Stomach (tissue), 9 donors: Measurements from ENCODE around the gene GADL1. TPM values are rescaled to one million over a fixed set of nuclear protein-coding genes. Genes with fewer than 3 reads are reported as not detected.

Experiments
- DNase-seq, 2 donors: peaks; one replicate each; pipeline versions ENCODE4 v3.0.0 to v3.0.0-alpha.2; 2013 to 2019
- H3K27ac ChIP-seq, 5 donors: fragments of 200-600 bp in 4 of 5; sonication (generic) in 4 of 5; one replicate each; pipeline ENCODE4 v1.5.1; 2013 to 2019; ENCODE audit warnings: mild to moderate bottlenecking in 1 of 5, moderate library complexity in 1 of 5
- H3K27me3 ChIP-seq, 3 donors: fragments of 200-600 bp; sonication (generic); one replicate each; pipeline ENCODE4 v1.5.1; 2017 to 2019; ENCODE audit warnings: mixed run types in 1 of 3
- H3K36me3 ChIP-seq, 4 donors: fragments of 200-600 bp; sonication (generic); 1 replicate in 3 of 4; 2 replicates in 1 of 4; pipeline ENCODE4 v1.5.1; 2016 to 2019
- H3K4me1 ChIP-seq, 4 donors: fragments of 200-600 bp; sonication (generic); one replicate each; pipeline ENCODE4 v1.5.1; 2016 to 2019
- H3K4me3 ChIP-seq, 4 donors: fragments of 200-600 bp; sonication (generic) in 3 of 4; one replicate each; pipeline ENCODE4 v1.5.1; 2016 to 2019; ENCODE audit warnings: mild to moderate bottlenecking in 1 of 4
- H3K9me3 ChIP-seq, 4 donors: fragments of 200-600 bp; sonication (generic); one replicate each; pipeline ENCODE4 v1.5.1; 2016 to 2019
- CTCF ChIP-seq, 7 experiments: fragments of 450-650 bp in 4 of 7; fragments of 200-600 bp in 3 of 7; sonication (generic) in 3 of 7; IDR thresholded peaks; one replicate each; pipeline ENCODE4 v1.5.1; 2016 to 2019; ENCODE audit warnings: antibody characterized with exemption in 7 of 7, control low read depth in 2 of 7, mild to moderate bottlenecking in 1 of 7
- EP300 ChIP-seq: sonication (generic); formaldehyde crosslinking; IDR thresholded peaks from one replicate; pipeline ENCODE4 v1.6.1; 2017; ENCODE audit warnings: antibody characterized with exemption
- POLR2A ChIP-seq, 4 donors: fragments of 450-650 bp; IDR thresholded peaks; one replicate each; pipeline ENCODE4 v1.6.1; 2016; ENCODE audit warnings: antibody characterized with exemption in 4 of 4, control low read depth in 2 of 4, mild to moderate bottlenecking in 1 of 4, moderate library complexity in 1 of 4
- POLR2AphosphoS5 ChIP-seq, 3 donors: sonication (generic); formaldehyde crosslinking; IDR thresholded peaks; one replicate each; pipeline ENCODE4 v1.6.1; 2016; ENCODE audit warnings: antibody characterized with exemption in 3 of 3
- WGBS, 5 donors: extraction: QIAGEN DNeasy Blood & Tissue Kit in 3 of 5; methylation state at CpG; one replicate each; pipeline versions ENCODE4 v1.1.5 to v1.1.7; 2013 to 2018; 5-methylcytosine and 5-hydroxymethylcytosine counted together
- intact Hi-C: fragments of 100-400 bp; cut with DNase I; formaldehyde crosslinking; loops from one replicate; pipeline ENCODE4 v1.15.1; 2023; ENCODE audit warnings: low total_unique reads
- polyA plus RNA-seq, 3 donors: library from polyadenylated mRNA; stranded (reverse); fragments of 200-250 nt; gene quantifications; one replicate each; pipeline ENCODE4 v1.2.3, GENCODE V29; 2013
- total RNA-seq, 5 donors: library from RNA; depleted of rRNA; stranded (reverse); fragments of >200 nt; gene quantifications; one replicate each; pipeline versions ENCODE4 v1.1.0 to v1.2.3, GENCODE V29; 2014 to 2016
- donor health status: healthy with polysubstance abuse.
- donor health status: Bipolar disorder and iron deficiency.
- donor health status: healthy.

GADL1 gene
- total and polyA plus RNA-seq, 8 donors, result 0.03 to 0.73 TPM; not detected in 6

- H3K27me3 ChIP-seq, result no peaks in the 10 kb centered on the region
- WGBS, 5 donors, result 83 to 86% (median 84%) methylated on average over 4 of the region's 4 CpGs
- no peak overlapping the region for H3K4me3 ChIP-seq
- no peaks in the 10 kb centered on the region for H3K9me3 ChIP-seq
- no peaks in the 10 kb centered on the region for H3K4me1 ChIP-seq
- TF ChIP-seq POLR2A (IDR thresholded peaks at IDR 0.05) (no peak), CTCF (IDR thresholded peaks at IDR 0.05) (no peak), POLR2AphosphoS5 (IDR thresholded peaks at IDR 0.05) (no peak), EP300 (no peak)
- H3K36me3 ChIP-seq, result no peaks in the 10 kb centered on the region
- no peak overlapping the region for H3K27ac ChIP-seq
- intact Hi-C loops, result no loop called here
- DNase-seq, result no peak
Observed at GRCh38 chr3:30913176-30913575, 18.7 kb upstream of the GADL1 start.

- Histone ChIP-seq H3K4me3 (no peak overlapping the region), H3K36me3 (no peaks in the 10 kb centered on the region), H3K9me3 (no peaks in the 10 kb centered on the region), H3K27ac (no peak overlapping the region), H3K27me3 (no peaks in the 10 kb centered on the region), H3K4me1 (no peaks in the 10 kb centered on the region)
- intact Hi-C loops, result no loop called here
- TF ChIP-seq POLR2AphosphoS5 (IDR thresholded peaks at IDR 0.05), result no peak
- no peak for TF ChIP-seq POLR2A (IDR thresholded peaks at IDR 0.05)
- no peak for TF ChIP-seq CTCF (IDR thresholded peaks at IDR 0.05)
- TF ChIP-seq EP300, result no peak
- DNase-seq, result no peak
Observed at GRCh38 chr3:30912301-30912700, 17.8 kb upstream of the GADL1 start.

GRCh38 chr3:30908456-30909037 lies 14.1 kb upstream of the GADL1 start:
- no peak for DNase-seq
- Histone ChIP-seq H3K27me3 (no peaks in the 10 kb centered on the region), H3K27ac (no peak overlapping the region), H3K4me3 (no peak overlapping the region), H3K9me3 (no peaks in the 10 kb centered on the region), H3K4me1 (no peaks in the 10 kb centered on the region), H3K36me3 (no peaks in the 10 kb centered on the region)
- 59 to 62% (median 60%) methylated on average over 7 of the region's 7 CpGs for WGBS, 5 donors
- intact Hi-C loops, result no loop called here
- TF ChIP-seq EP300 (no peak), POLR2A (IDR thresholded peaks at IDR 0.05) (no peak), CTCF (IDR thresholded peaks at IDR 0.05) (no peak), POLR2AphosphoS5 (IDR thresholded peaks at IDR 0.05) (no peak)

- Histone ChIP-seq H3K36me3 (no peaks in the 10 kb centered on the region), H3K4me1 (no peaks in the 10 kb centered on the region), H3K4me3 (no peak overlapping the region), H3K9me3 (no peaks in the 10 kb centered on the region), H3K27ac (no peak overlapping the region), H3K27me3 (no peaks in the 10 kb centered on the region)
- DNase-seq, result no peak
- 14 to 41% (median 23%) methylated on average over 4 of the region's 4 CpGs for WGBS, 5 donors
- TF ChIP-seq EP300 (no peak), POLR2AphosphoS5 (IDR thresholded peaks at IDR 0.05) (no peak), CTCF (IDR thresholded peaks at IDR 0.05) (no peak), POLR2A (IDR thresholded peaks at IDR 0.05) (no peak)
- intact Hi-C loops, result no loop called here
Observed at GRCh38 chr3:30904996-30905395, 10.5 kb upstream of the GADL1 start.
